ENCODE measurements around the gene ZYG11A. TPM values are rescaled to one million over a fixed set of nuclear protein-coding genes. Genes with fewer than 3 reads are reported as not detected.

Gene ZYG11A
- polyA plus RNA-seq, 1 donor, result 0.32 TPM

GRCh38 chr1:52917581-52917980 lies 75.0 kb downstream of the ZYG11A start:
- no peak for DNase-seq

GRCh38 chr1:52918201-52918600 lies 75.6 kb downstream of the ZYG11A start:
- no peak for DNase-seq

GRCh38 chr1:52919051-52919722 lies 76.6 kb downstream of the ZYG11A start:
- no peak for DNase-seq

- no peak for DNase-seq
Measured at GRCh38 chr1:52919723-52920483, 77.3 kb downstream of the ZYG11A start.

GRCh38 chr1:52920791-52921291 lies 78.3 kb downstream of the ZYG11A start:
- peak; percentile 26 for DNase-seq

- DNase-seq, result no peak
Measured at GRCh38 chr1:52925571-52926005, 83.0 kb downstream of the ZYG11A start.

- DNase-seq, result peak; percentile 61
Measured at GRCh38 chr1:52926864-52927211, 84.3 kb downstream of the ZYG11A start.

GRCh38 chr1:52927212-52928014 lies 84.9 kb downstream of the ZYG11A start, which contains the start of gene SCP2:
Gene SCP2 (plus strand): TSS chr1:52927276. CDS start chr1:52927397, 121 bp downstream.
- DNase-seq, result no peak

GRCh38 chr1:52928015-52928404 lies 85.5 kb downstream of the ZYG11A start:
- DNase-seq, result no peak

- no peak for DNase-seq
Measured at GRCh38 chr1:52929019-52929418, 86.5 kb downstream of the ZYG11A start.

- no peak for DNase-seq
Measured at GRCh38 chr1:52937433-52938182, 95.0 kb downstream of the ZYG11A start.

GRCh38 chr1:52938183-52938451 lies 95.6 kb downstream of the ZYG11A start:
- DNase-seq, result no peak

- no peak for DNase-seq
Measured at GRCh38 chr1:52943876-52944416, 101.4 kb downstream of the ZYG11A start.

- no peak for DNase-seq
Measured at GRCh38 chr1:52944566-52944965, 102.0 kb downstream of the ZYG11A start.

Other genes with a start within 250 kb of the ZYG11A start
- gene GPX7, start 240.4 kb upstream of the ZYG11A start, polyA plus RNA-seq (ENCODE audit: insufficient read length), result 69.1 TPM
- 2.2 TPM for gene SHISAL2A, start 209.6 kb upstream of the ZYG11A start, polyA plus RNA-seq (ENCODE audit: insufficient read length)
- gene COA7, start 144.4 kb upstream of the ZYG11A start, polyA plus RNA-seq (ENCODE audit: insufficient read length), result 18.0 TPM
- 30.9 TPM for gene ZYG11B, start 116.3 kb upstream of the ZYG11A start, polyA plus RNA-seq (ENCODE audit: insufficient read length)
- gene ECHDC2, start 79.0 kb downstream of the ZYG11A start, polyA plus RNA-seq (ENCODE audit: insufficient read length), result 236 TPM
- gene SCP2, start 84.5 kb downstream of the ZYG11A start, polyA plus RNA-seq (ENCODE audit: insufficient read length), result 205 TPM
- 2.0 TPM for gene PODN, start 219.5 kb downstream of the ZYG11A start, polyA plus RNA-seq (ENCODE audit: insufficient read length)

All from left kidney (tissue), 2 donors.